ENCODE results near the gene LMTK3. TPM values are rescaled to one million over a fixed set of nuclear protein-coding genes. Genes with fewer than 3 reads are reported as not detected.

The LMTK3 gene
- total RNA-seq, 2 experiments from 2014 or later: 3.8 to 5.4 TPM

GRCh38 chr19:48466561-48467325 is 44.9 kb downstream of the LMTK3 start:
- H3K27ac Mint-ChIP-seq: no peak overlapping the region
- H3K36me3 Mint-ChIP-seq (ENCODE audit: low read depth): peaks cover 7% of the 10 kb centered on the region
- peaks cover 31% of the 10 kb centered on the region for H3K4me1 Mint-ChIP-seq
- CTCF ChIA-PET: no interaction called here
- H3K27me3 Mint-ChIP-seq: no peaks in the 10 kb centered on the region
- H3K9me3 Mint-ChIP-seq: no peaks in the 10 kb centered on the region
- no peak overlapping the region for H3K4me3 Mint-ChIP-seq
- no peak for DNase-seq
- POLR2A ChIA-PET: interaction anchor here (1.7 kb wide), 1 partner anchor 76 kb away, joined by 6 read pairs; the partner anchor contains the start of gene KDELR1

GRCh38 chr19:48465215-48465614 is 46.4 kb downstream of the LMTK3 start:
- Mint-ChIP-seq H3K4me3 (no peak overlapping the region), H3K4me1 (peaks cover 24% of the 10 kb centered on the region), H3K27me3 (no peaks in the 10 kb centered on the region), H3K36me3 (ENCODE audit: low read depth) (no peaks in the 10 kb centered on the region), H3K9me3 (no peaks in the 10 kb centered on the region), H3K27ac (no peak overlapping the region)
- ChIA-PET CTCF (no interaction called here), POLR2A (no interaction called here)
- DNase-seq: no peak

DNA sequence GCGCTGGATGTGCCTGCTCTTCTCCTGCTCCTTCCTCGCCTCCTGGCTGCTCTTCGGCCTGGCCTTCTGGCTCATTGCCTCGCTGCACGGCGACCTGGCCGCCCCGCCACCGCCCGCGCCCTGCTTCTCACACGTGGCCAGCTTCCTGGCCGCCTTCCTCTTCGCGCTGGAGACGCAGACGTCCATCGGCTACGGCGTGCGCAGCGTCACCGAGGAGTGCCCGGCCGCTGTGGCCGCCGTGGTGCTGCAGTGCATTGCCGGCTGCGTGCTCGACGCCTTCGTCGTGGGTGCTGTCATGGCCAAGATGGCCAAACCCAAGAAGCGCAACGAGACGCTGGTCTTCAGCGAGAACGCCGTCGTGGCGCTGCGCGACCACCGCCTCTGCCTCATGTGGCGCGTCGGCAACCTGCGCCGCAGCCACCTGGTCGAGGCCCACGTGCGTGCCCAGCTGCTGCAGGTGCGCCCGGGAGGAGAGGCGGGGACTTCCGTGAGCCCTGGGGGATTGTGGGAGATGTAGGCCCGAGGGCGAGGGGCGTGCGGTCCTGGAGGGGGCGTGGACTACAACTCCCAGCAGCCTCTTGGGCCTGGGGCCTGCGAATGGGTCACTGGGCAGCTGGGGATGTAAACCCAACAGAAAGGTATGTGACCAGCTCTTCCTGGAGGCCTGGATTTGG is 49.5 kb downstream of the LMTK3 start:
- CTCF ChIA-PET: no interaction called here
- Mint-ChIP-seq H3K27ac (no peak overlapping the region), H3K27me3 (no peaks in the 10 kb centered on the region), H3K4me1 (peaks cover 9% of the 10 kb centered on the region), H3K4me3 (no peak overlapping the region), H3K36me3 (ENCODE audit: low read depth) (peaks cover 5% of the 10 kb centered on the region), H3K9me3 (no peaks in the 10 kb centered on the region)
- POLR2A ChIA-PET: no interaction called here
- DNase-seq: no peak

DNA sequence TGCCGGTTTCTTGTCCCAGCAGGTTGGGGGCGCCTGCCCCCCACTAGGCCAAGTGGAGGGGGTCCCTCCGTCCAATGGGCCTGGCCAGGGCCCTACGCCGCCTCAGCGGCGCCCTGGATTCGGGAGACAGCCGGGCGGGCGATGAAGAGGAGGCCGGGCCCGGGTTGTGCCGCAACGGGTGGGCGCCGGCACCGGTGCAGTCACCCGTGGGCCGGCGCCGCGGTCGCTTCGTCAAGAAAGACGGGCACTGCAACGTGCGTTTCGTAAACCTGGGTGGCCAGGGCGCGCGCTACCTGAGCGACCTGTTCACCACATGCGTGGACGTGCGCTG is 50.0 kb downstream of the LMTK3 start:
- Mint-ChIP-seq H3K27me3 (no peaks in the 10 kb centered on the region), H3K27ac (no peak overlapping the region), H3K9me3 (no peaks in the 10 kb centered on the region), H3K36me3 (ENCODE audit: low read depth) (peaks cover 7% of the 10 kb centered on the region), H3K4me3 (no peak overlapping the region), H3K4me1 (peaks cover 9% of the 10 kb centered on the region)
- ChIA-PET CTCF (no interaction called here), POLR2A (no interaction called here)
- DNase-seq: no peak

GRCh38 chr19:48458016-48458415 is 53.6 kb downstream of the LMTK3 start:
- DNase-seq: no peak
- ChIA-PET CTCF (interaction anchor here (1.0 kb wide), 1 partner anchor 31 kb away, joined by 5 read pairs; no protein-coding TSS in a partner anchor), POLR2A (interaction anchor here (1.0 kb wide), 1 partner anchor 13 kb away, joined by 3 read pairs; no protein-coding TSS in a partner anchor)
- H3K36me3 Mint-ChIP-seq (ENCODE audit: low read depth): peaks cover 17% of the 10 kb centered on the region
- H3K9me3 Mint-ChIP-seq: no peaks in the 10 kb centered on the region
- H3K27me3 Mint-ChIP-seq: no peaks in the 10 kb centered on the region
- no peak overlapping the region for H3K27ac Mint-ChIP-seq
- H3K4me3 Mint-ChIP-seq: no peak overlapping the region
- peaks cover 3% of the 10 kb centered on the region for H3K4me1 Mint-ChIP-seq

- CTCF ChIA-PET: interaction anchor here (1.0 kb wide), 1 partner anchor 33 kb away, joined by 5 read pairs; no protein-coding TSS in a partner anchor
- Mint-ChIP-seq H3K36me3 (ENCODE audit: low read depth) (peaks cover 25% of the 10 kb centered on the region), H3K9me3 (no peaks in the 10 kb centered on the region), H3K27me3 (no peaks in the 10 kb centered on the region), H3K27ac (no peak overlapping the region), H3K4me3 (no peak overlapping the region), H3K4me1 (peaks cover 3% of the 10 kb centered on the region)
- no peak for DNase-seq
- POLR2A ChIA-PET: interaction anchor here (1.0 kb wide), 1 partner anchor 12 kb away, joined by 3 read pairs; no protein-coding TSS in a partner anchor
Observed at GRCh38 chr19:48456864-48457263, 54.8 kb downstream of the LMTK3 start.

DNA sequence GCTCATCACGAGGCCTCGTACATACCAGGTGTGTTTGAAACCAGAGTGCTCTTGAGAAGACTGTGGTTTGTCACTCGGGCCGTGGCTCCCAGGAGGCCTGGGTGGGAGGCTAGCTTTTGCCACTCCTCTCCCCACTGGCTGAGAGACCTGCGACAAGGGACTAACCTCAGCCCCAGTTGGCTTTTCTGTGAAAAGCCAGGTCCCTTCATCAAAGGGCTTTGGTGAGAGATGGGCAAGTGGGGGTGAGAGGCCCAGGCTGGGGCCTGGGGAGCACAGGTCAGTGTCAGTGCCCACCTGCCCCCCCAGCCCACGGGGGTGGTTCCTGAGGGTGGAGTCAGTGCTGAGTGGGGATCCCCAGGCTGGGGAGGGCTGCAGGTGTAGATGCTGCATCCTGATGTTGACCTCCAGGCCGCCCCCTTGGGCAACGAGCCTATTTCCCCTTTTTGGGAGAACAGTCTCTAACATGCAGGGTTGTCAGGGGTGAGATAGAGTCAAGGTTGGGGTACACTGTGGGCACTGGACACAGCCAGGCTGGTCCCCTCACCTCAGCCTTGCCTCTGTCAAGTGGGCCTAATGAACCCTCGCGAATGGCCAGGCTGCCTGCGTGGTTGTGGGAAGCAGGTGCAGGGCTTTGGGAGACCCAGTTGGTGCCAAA is 55.6 kb downstream of the LMTK3 start:
- H3K9me3 Mint-ChIP-seq: no peaks in the 10 kb centered on the region
- H3K36me3 Mint-ChIP-seq (ENCODE audit: low read depth): peaks cover 28% of the 10 kb centered on the region
- no peak overlapping the region for H3K27ac Mint-ChIP-seq
- peaks cover 3% of the 10 kb centered on the region for H3K4me1 Mint-ChIP-seq
- DNase-seq: no peak
- no peaks in the 10 kb centered on the region for H3K27me3 Mint-ChIP-seq
- POLR2A ChIA-PET: no interaction called here
- no peak overlapping the region for H3K4me3 Mint-ChIP-seq
- CTCF ChIA-PET: no interaction called here

DNA sequence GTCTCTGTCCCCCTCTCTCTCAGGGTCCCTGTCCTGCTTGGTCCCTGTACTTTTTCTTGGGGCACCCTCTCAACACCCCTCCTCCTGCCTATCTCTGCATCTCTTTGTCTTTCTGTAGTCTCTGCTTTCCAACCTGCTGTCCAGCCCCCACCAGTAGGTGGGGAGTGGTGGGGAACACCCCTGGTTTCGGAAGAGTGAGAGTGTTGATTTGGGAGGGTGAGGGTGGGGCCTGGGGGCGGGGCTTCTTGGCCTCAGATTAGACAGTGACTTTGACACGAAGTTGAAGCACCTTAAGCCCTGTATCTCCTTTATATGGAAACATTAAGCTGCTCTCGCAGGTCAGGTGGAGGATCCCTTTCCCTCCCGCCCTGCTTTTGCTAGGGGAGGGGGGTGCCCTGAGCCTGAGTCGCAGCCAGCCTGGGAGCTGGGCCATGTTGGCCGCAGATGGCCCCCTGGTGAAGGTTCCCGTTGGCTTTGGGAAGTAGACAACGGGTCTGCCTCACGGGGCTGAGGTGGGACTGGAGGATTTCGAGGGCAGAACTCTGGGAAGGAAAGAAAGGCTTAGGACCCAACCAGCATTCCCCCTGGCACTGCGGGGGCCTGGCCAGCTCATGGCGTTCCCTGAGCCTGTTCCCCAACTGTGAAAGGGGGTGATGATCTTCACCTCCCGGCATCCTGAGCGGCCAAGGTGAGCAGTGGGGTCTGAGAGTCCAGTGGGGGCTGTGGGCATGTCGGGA is 56.3 kb downstream of the LMTK3 start, which contains the start of gene KCNJ14:
Gene KCNJ14, plus strand, starts transcription at position 404 of the 737 bp plus-strand sequence. CDS start 6,151 bp downstream, outside the sequence.
- no peak for DNase-seq
- ChIA-PET POLR2A (no interaction called here), CTCF (no interaction called here)
- Mint-ChIP-seq H3K36me3 (ENCODE audit: low read depth) (peaks cover 28% of the 10 kb centered on the region), H3K4me1 (peaks cover 3% of the 10 kb centered on the region), H3K27me3 (no peaks in the 10 kb centered on the region), H3K4me3 (no peak within 1 kb of the TSS), H3K9me3 (no peaks in the 10 kb centered on the region), H3K27ac (no peak within 1 kb of the TSS)

DNA sequence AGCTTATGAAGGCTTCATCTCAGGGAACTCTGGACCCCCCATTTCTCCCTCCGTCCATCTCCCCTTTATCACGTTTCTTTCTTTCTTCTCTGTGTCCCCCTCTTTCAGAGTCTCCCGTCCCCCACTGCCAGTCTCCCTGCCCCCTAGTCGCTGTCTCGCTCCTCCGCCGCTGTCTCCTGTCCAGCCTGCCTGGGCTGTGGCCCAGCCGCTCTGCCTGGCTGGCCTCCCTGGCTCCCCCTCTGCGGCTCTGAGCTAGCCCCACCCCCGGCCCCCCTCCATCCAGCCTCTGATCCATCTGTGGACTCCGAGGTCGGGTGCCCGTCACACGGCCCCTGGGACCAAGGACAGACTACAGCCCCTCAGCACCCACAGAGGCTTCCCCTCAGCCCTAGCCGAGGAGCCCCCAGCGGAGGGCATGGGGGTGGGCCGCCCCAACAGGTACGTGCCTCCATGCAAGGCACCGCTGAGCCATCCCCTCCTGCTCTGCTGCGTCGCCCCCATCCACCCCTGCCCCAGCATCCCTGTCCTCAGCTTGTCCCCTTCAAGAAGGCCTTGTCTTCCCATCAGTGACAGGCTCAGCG is 57.4 kb downstream of the LMTK3 start:
- H3K9me3 Mint-ChIP-seq: no peaks in the 10 kb centered on the region
- CTCF ChIA-PET: no interaction called here
- peaks cover 28% of the 10 kb centered on the region for H3K36me3 Mint-ChIP-seq (ENCODE audit: low read depth)
- H3K27ac Mint-ChIP-seq: no peak overlapping the region
- H3K4me3 Mint-ChIP-seq: no peak overlapping the region
- peaks cover 3% of the 10 kb centered on the region for H3K4me1 Mint-ChIP-seq
- H3K27me3 Mint-ChIP-seq: no peaks in the 10 kb centered on the region
- DNase-seq: no peak
- POLR2A ChIA-PET: no interaction called here

- POLR2A ChIA-PET: no interaction called here
- Mint-ChIP-seq H3K4me3 (no peak overlapping the region), H3K27me3 (no peaks in the 10 kb centered on the region), H3K9me3 (no peaks in the 10 kb centered on the region), H3K36me3 (ENCODE audit: low read depth) (peaks cover 38% of the 10 kb centered on the region), H3K27ac (no peak overlapping the region), H3K4me1 (peaks cover 8% of the 10 kb centered on the region)
- DNase-seq: no peak
- CTCF ChIA-PET: no interaction called here
Observed at GRCh38 chr19:48452289-48453190, 59.1 kb downstream of the LMTK3 start.

GRCh38 chr19:48451624-48452023 is 60.0 kb downstream of the LMTK3 start:
- CTCF ChIA-PET: no interaction called here
- no peak for DNase-seq
- Mint-ChIP-seq H3K9me3 (no peaks in the 10 kb centered on the region), H3K36me3 (ENCODE audit: low read depth) (peaks cover 37% of the 10 kb centered on the region), H3K27me3 (no peaks in the 10 kb centered on the region), H3K4me1 (peaks cover 13% of the 10 kb centered on the region), H3K27ac (no peak overlapping the region), H3K4me3 (no peak overlapping the region)
- POLR2A ChIA-PET: no interaction called here

DNA sequence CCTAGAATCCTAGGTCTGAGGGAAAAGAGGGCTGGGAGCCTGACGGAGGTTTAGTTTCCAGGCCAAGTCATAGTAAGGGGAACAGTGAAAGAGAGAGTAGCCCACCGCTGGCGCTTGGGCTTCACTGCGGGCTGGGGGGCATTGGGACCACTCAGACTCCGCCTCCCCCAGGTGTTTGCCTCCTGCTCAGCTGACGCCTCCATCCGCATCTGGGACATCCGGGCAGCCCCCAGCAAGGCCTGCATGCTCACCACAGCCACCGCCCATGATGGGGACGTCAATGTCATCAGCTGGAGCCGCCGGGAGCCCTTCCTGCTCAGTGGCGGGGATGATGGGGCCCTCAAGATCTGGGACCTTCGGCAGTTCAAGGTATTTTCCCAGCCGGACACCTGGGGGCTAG is 60.8 kb downstream of the LMTK3 start:
- Mint-ChIP-seq H3K27me3 (no peaks in the 10 kb centered on the region), H3K36me3 (ENCODE audit: low read depth) (peaks cover 37% of the 10 kb centered on the region), H3K27ac (no peak overlapping the region), H3K4me1 (peaks cover 20% of the 10 kb centered on the region), H3K9me3 (no peaks in the 10 kb centered on the region), H3K4me3 (no peak overlapping the region)
- POLR2A ChIA-PET: no interaction called here
- CTCF ChIA-PET: no interaction called here
- DNase-seq: no peak
